ENCODE data around the gene PATJ.

- no peak for TF ChIP-seq POLR2AphosphoS5 (IDR thresholded peaks at IDR 0.05)
- TF ChIP-seq CTCF (IDR thresholded peaks at IDR 0.05 in 8 of 11, conservative IDR thresholded peaks at IDR 0.05 in 3 of 11), result no peak
- TF ChIP-seq POLR2A (IDR thresholded peaks at IDR 0.05), result no peak
Measured at GRCh38 chr1:61828805-61829204, 86.5 kb downstream of the PATJ start.
